Measurements from ENCODE around the gene ONECUT2.

ONECUT2 gene

DNA sequence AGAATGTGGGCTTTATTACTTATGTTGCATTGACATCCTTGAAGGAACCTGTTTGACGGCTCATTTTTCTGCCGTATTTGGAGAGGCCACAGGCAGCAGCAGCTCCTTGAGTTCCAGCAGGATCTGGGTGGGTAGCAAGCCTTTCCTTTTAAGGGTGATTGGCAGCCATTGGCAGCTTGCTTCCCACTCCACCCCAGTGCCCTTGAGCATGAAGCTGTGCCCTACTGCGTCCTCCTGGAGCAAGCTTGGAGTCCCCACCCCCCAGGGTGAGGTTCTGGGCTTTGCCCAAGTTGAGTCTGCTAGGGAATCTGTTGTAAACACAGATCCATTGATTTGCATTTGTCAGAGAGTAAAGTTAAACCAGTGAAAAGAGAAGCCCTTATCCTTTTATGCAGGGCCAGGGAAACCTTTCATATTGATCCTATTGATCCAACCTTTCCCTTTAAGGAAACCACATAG, 9.2 kb downstream of the ONECUT2 start:
- H3K4me2 ChIP-seq, result no peak overlapping the region
- peaks cover 65% of the 10 kb centered on the region for H3K27me3 ChIP-seq
- no peaks in the 10 kb centered on the region for H3K9me3 ChIP-seq
- H3K9ac ChIP-seq, result no peak overlapping the region
- H4K20me1 ChIP-seq, result peaks cover 72% of the 10 kb centered on the region
- no peaks in the 10 kb centered on the region for H3K36me3 ChIP-seq
- H3K4me3 ChIP-seq, result no peak overlapping the region
- no peak for TF ChIP-seq Cebpa-rat (IDR thresholded peaks at IDR 0.05)
- H3K27ac ChIP-seq, result no peak overlapping the region
- peaks cover 5% of the 10 kb centered on the region; the same call in 1 of the 2 replicates for H3K4me1 ChIP-seq

- peaks cover 51% of the 10 kb centered on the region for H3K27me3 ChIP-seq
- no peaks in the 10 kb centered on the region for H3K36me3 ChIP-seq
- no peak overlapping the region for H3K9ac ChIP-seq
- 0 out of 2 replicates have a peak, but pooled peaks cover 3% of the 10 kb centered on the region for H3K4me1 ChIP-seq
- peaks cover 59% of the 10 kb centered on the region for H4K20me1 ChIP-seq
- no peak for TF ChIP-seq Cebpa-rat (IDR thresholded peaks at IDR 0.05)
- H3K9me3 ChIP-seq, result no peaks in the 10 kb centered on the region
- H3K4me3 ChIP-seq, result no peak overlapping the region
- no peak overlapping the region for H3K27ac ChIP-seq
- no peak overlapping the region for H3K4me2 ChIP-seq
Observed at GRCh38 chr18:57445488-57446319, 10.5 kb downstream of the ONECUT2 start.

GRCh38 chr18:57446322-57446721, 11.1 kb downstream of the ONECUT2 start:
- H3K27ac ChIP-seq, result no peak overlapping the region
- no peak for TF ChIP-seq Cebpa-rat (IDR thresholded peaks at IDR 0.05)
- H3K9me3 ChIP-seq, result no peaks in the 10 kb centered on the region
- peaks cover 45% of the 10 kb centered on the region for H3K27me3 ChIP-seq
- H3K36me3 ChIP-seq, result no peaks in the 10 kb centered on the region
- H3K9ac ChIP-seq, result no peak overlapping the region
- no peak overlapping the region for H3K4me2 ChIP-seq
- no peak overlapping the region for H3K4me3 ChIP-seq
- 0 out of 2 replicates have a peak, but pooled peaks cover 3% of the 10 kb centered on the region for H3K4me1 ChIP-seq
- H4K20me1 ChIP-seq, result peaks cover 53% of the 10 kb centered on the region

GRCh38 chr18:57447154-57447621, 12.0 kb downstream of the ONECUT2 start:
- Histone ChIP-seq H3K27ac (no peak overlapping the region), H3K9ac (no peak overlapping the region), H3K4me3 (no peak overlapping the region), H3K27me3 (peaks cover 36% of the 10 kb centered on the region), H3K36me3 (no peaks in the 10 kb centered on the region), H3K9me3 (no peaks in the 10 kb centered on the region), H3K4me1 (no peaks in the 10 kb centered on the region), H4K20me1 (peaks cover 49% of the 10 kb centered on the region), H3K4me2 (no peak overlapping the region)
- no peak for TF ChIP-seq Cebpa-rat (IDR thresholded peaks at IDR 0.05)

GRCh38 chr18:57455576-57456129, 20.5 kb downstream of the ONECUT2 start:
- no peaks in the 10 kb centered on the region for H3K36me3 ChIP-seq
- no peak overlapping the region for H3K4me2 ChIP-seq
- H3K9ac ChIP-seq, result no peak overlapping the region
- H3K4me3 ChIP-seq, result no peak overlapping the region
- no peaks in the 10 kb centered on the region for H4K20me1 ChIP-seq
- no peak overlapping the region for H3K27ac ChIP-seq
- no peaks in the 10 kb centered on the region for H3K9me3 ChIP-seq
- no peaks in the 10 kb centered on the region for H3K27me3 ChIP-seq
- TF ChIP-seq Cebpa-rat (IDR thresholded peaks at IDR 0.05), result no peak
- H3K4me1 ChIP-seq, result no peaks in the 10 kb centered on the region

DNA sequence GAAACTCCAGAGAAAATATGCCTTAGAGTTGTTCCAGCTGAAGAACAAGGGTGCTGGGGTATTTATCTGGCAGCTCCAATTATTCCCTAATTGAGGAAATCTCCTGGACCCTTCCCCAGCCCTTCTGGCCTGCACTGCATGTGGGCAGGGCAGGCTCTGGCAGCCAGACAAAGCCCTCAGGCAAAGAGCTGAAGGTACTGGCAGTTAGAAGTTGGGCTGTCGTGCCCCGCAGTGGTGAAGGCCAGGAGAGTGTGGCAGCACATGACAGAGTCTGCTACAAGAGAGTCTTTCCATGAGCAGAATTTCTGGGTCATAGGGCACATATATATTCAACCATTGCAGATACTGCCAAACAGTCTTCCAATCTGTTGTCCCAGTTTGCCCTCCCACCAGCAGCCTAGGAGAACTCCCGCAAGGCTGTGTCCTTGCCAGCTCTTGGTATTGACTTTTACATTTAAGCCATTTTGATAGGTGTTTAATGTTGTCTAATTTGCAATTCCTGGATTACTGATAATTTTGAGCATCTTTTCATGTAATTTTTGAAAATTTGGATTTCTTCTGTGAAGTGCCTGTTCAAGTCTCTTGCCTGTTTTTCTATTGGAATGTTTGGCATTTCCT, 26.6 kb downstream of the ONECUT2 start:
- Histone ChIP-seq H3K27ac (no peak overlapping the region), H3K4me3 (no peak overlapping the region), H4K20me1 (no peaks in the 10 kb centered on the region), H3K36me3 (no peaks in the 10 kb centered on the region), H3K27me3 (no peaks in the 10 kb centered on the region), H3K9me3 (no peaks in the 10 kb centered on the region), H3K4me2 (no peak overlapping the region), H3K9ac (no peak overlapping the region), H3K4me1 (peaks cover 19% of the 10 kb centered on the region)
- TF ChIP-seq Cebpa-rat (IDR thresholded peaks at IDR 0.05), result no peak

DNA sequence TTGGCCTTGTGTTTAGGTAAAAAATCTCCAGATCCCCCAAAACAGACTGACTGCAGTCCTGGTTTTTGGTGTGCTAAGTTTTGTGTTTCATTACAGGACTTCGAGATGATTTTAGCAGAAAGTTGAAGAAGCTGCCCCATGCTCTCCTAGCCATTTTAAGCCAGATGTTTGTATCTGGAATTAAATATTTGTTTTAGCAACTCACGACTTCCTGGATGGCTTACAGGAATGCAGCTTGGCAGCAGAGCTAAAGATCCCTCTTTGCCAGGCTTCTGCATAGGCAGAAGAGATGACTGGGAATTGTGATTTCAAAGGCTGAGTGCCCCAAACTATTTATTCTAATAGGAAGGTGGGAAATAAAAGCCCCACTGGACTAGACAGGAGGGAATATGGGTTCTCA, 31.1 kb downstream of the ONECUT2 start:
- Histone ChIP-seq H3K4me3 (no peak overlapping the region), H3K36me3 (no peaks in the 10 kb centered on the region), H3K27me3 (no peaks in the 10 kb centered on the region), H3K9me3 (no peaks in the 10 kb centered on the region), H3K27ac (no peak overlapping the region), H3K4me1 (peaks cover 33% of the 10 kb centered on the region), H3K4me2 (peak overlapping the region; percentile 84), H3K9ac (no peak overlapping the region), H4K20me1 (no peaks in the 10 kb centered on the region)
- no peak for TF ChIP-seq Cebpa-rat (IDR thresholded peaks at IDR 0.05)

DNA sequence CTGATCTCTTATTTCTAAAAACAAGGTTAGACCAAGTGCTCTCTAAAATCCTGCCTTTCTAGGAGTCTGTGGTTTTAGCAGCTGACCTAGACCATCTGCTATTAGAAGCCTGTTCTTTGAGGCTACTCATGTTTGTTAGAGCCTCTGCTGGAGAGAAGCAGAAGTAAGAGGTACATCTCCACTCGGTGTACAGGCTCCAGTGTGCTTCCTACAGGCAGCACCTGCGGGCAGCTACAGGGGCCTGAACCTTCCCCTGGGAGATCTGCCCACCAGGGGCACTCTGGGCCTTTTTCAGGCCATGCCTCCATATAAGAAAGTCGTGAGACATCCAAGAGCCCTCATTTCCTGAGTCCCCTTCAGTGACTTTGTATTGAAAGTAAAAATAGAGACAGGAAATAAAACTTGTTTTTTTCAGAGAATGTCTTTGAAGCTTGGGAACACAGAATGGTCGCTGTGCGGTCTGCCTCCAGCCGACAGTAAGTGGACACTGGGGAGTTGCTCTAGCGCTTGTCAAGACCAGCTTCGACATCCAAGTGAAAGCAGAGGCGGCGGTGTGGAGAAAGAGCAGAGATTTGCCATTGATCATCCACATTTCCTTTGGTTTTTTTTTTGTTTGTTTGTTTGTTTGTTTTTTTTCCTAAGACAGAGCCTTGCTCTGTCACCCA, 31.7 kb downstream of the ONECUT2 start:
- Histone ChIP-seq H3K27ac (peak overlapping the region; percentile 19; the same call in 1 of the 2 replicates), H3K9me3 (no peaks in the 10 kb centered on the region), H3K4me3 (no peak overlapping the region), H3K4me2 (peak overlapping the region; percentile 84), H3K36me3 (no peaks in the 10 kb centered on the region), H3K4me1 (peaks cover 33% of the 10 kb centered on the region), H3K27me3 (no peaks in the 10 kb centered on the region), H4K20me1 (no peaks in the 10 kb centered on the region), H3K9ac (no peak overlapping the region)
- no peak for TF ChIP-seq Cebpa-rat (IDR thresholded peaks at IDR 0.05)

GRCh38 chr18:57469884-57470283, 34.7 kb downstream of the ONECUT2 start:
- no peak for TF ChIP-seq Cebpa-rat (IDR thresholded peaks at IDR 0.05)
- H3K27me3 ChIP-seq, result no peaks in the 10 kb centered on the region
- H3K36me3 ChIP-seq, result no peaks in the 10 kb centered on the region
- H3K4me2 ChIP-seq, result no peak overlapping the region
- peaks cover 33% of the 10 kb centered on the region for H3K4me1 ChIP-seq
- no peak overlapping the region for H3K27ac ChIP-seq
- no peak overlapping the region for H3K4me3 ChIP-seq
- no peaks in the 10 kb centered on the region for H3K9me3 ChIP-seq
- no peaks in the 10 kb centered on the region for H4K20me1 ChIP-seq
- H3K9ac ChIP-seq, result no peak overlapping the region
